Activated naive CD4-positive, alpha-beta T cell (primary cell): Measurements from ENCODE around the gene COX19.
A peak's percentile ranks its signal among the peaks of the same experiment; 100 is the strongest.
"Not testable (repeated sequence)": the region's sequence is repeated elsewhere in the genome, so short reads cannot be mapped to it uniquely, and the experiment has no call there.

Source experiments
- DNase-seq, 4 experiments: peaks; one replicate each; lab custom pipeline; 2025; lab: John Stamatoyannopoulos, UW

The COX19 gene

GRCh38 chr7:924541-925231 lies 50.7 kb downstream of the COX19 start:
- DNase-seq, result no peak

- not testable (repeated sequence) for DNase-seq
Measured at GRCh38 chr7:924042-924441, 51.3 kb downstream of the COX19 start.

- peak; percentile 73 to 84 (median 76) for DNase-seq
Measured at GRCh38 chr7:923108-924041, 52.0 kb downstream of the COX19 start.

- DNase-seq, result no peak
Measured at GRCh38 chr7:922334-923107, 52.8 kb downstream of the COX19 start.

- no peak for DNase-seq
Measured at GRCh38 chr7:921581-922333, 53.6 kb downstream of the COX19 start.

- DNase-seq, result no peak
Measured at GRCh38 chr7:921071-921461, 54.3 kb downstream of the COX19 start.

- DNase-seq, result no peak
Measured at GRCh38 chr7:920351-921070, 54.8 kb downstream of the COX19 start.

- no peak for DNase-seq
Measured at GRCh38 chr7:919924-920341, 55.4 kb downstream of the COX19 start.

- DNase-seq, result no peak
Measured at GRCh38 chr7:919114-919442, 56.3 kb downstream of the COX19 start.

- DNase-seq, result no peak
Measured at GRCh38 chr7:918441-919113, 56.8 kb downstream of the COX19 start.

GRCh38 chr7:918118-918425 lies 57.3 kb downstream of the COX19 start:
- DNase-seq, result no peak

- DNase-seq, result no peak
Measured at GRCh38 chr7:917255-918117, 57.9 kb downstream of the COX19 start.

GRCh38 chr7:916291-916941 lies 58.9 kb downstream of the COX19 start:
- no peak for DNase-seq
